ENCODE measurements around the gene SH3GL3.

Gene SH3GL3

DNA sequence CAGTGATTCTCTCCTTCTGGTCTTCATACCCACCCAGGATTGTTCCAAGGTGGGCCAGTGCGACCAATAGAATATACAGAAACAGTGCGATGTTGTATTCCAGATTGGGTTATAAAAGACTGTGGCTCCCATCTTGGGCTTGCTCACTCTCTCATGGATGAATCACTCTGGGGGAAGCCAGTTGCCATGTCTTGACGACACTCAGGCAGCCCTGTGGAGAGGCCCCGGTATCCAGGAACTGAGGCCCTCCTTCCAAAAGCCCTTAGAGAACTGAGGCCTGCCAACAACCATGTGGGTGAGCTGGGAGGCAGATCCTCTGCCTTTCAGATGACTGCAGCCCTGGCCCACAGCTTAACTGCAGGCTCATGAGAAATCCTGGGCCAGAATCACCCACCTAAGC lies 57.2 kb downstream of the SH3GL3 start:
- Histone ChIP-seq H3K4me3 (replicated peaks; ENCODE audit: low read depth, low read length) (no peak overlapping the region), H3K36me3 (ENCODE audit: control insufficient read depth, insufficient read depth, low read length) (no peaks in the 10 kb centered on the region), H3K27me3 (replicated peaks; ENCODE audit: control insufficient read depth, insufficient read depth, low read length) (no peaks in the 10 kb centered on the region; the same call in 1 of the 2 replicates)
- TF ChIP-seq, protein P1, sequence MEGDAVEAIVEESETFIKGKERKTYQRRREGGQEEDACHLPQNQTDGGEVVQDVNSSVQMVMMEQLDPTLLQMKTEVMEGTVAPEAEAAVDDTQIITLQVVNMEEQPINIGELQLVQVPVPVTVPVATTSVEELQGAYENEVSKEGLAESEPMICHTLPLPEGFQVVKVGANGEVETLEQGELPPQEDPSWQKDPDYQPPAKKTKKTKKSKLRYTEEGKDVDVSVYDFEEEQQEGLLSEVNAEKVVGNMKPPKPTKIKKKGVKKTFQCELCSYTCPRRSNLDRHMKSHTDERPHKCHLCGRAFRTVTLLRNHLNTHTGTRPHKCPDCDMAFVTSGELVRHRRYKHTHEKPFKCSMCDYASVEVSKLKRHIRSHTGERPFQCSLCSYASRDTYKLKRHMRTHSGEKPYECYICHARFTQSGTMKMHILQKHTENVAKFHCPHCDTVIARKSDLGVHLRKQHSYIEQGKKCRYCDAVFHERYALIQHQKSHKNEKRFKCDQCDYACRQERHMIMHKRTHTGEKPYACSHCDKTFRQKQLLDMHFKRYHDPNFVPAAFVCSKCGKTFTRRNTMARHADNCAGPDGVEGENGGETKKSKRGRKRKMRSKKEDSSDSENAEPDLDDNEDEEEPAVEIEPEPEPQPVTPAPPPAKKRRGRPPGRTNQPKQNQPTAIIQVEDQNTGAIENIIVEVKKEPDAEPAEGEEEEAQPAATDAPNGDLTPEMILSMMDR (IDR thresholded peaks at IDR 0.05; ENCODE audit: insufficient read depth, low read length, poor library complexity, severe bottlenecking) = no peak
- DNase-seq (ENCODE audit: extremely low read depth, insufficient read length) = no peak

GRCh38 chr15:83510001-83510400 lies 62.9 kb downstream of the SH3GL3 start:
- Histone ChIP-seq H3K36me3 (ENCODE audit: control insufficient read depth, insufficient read depth, low read length) (no peaks in the 10 kb centered on the region), H3K27me3 (replicated peaks; ENCODE audit: control insufficient read depth, insufficient read depth, low read length) (no peaks in the 10 kb centered on the region; the same call in 1 of the 2 replicates), H3K4me3 (replicated peaks; ENCODE audit: low read depth, low read length) (no peak overlapping the region)
- no peak for DNase-seq (ENCODE audit: extremely low read depth, insufficient read length)
- TF ChIP-seq, protein P1 (IDR thresholded peaks at IDR 0.05; ENCODE audit: insufficient read depth, low read length, poor library complexity, severe bottlenecking) = no peak

DNA sequence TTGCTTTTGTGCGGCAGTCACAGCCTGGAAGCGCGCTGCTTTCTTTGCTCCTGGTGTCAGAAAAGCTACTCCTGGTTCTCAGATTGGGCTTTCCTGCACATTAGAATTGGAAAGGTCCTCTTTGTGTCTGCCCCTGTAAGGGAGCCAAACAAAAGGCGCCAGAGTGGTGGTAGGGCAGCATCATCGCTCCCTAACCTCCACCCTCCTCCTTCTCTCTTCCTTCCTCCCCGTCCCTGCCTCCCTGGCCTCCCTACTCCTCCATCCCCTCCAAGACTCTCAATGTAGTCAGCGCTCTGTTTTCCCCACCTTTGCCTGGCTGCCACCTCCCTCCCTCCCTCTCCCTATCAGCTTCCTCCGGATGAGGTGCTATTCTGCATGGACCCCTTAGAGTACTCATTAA lies 65.3 kb downstream of the SH3GL3 start:
- H3K4me3 ChIP-seq (replicated peaks; ENCODE audit: low read depth, low read length) = no peak overlapping the region
- no peaks in the 10 kb centered on the region; the same call in 1 of the 2 replicates for H3K27me3 ChIP-seq (replicated peaks; ENCODE audit: control insufficient read depth, insufficient read depth, low read length)
- no peak for DNase-seq (ENCODE audit: extremely low read depth, insufficient read length)
- no peaks in the 10 kb centered on the region for H3K36me3 ChIP-seq (ENCODE audit: control insufficient read depth, insufficient read depth, low read length)
- TF ChIP-seq, protein P1 (IDR thresholded peaks at IDR 0.05; ENCODE audit: insufficient read depth, low read length, poor library complexity, severe bottlenecking) = no peak

GRCh38 chr15:83514584-83514983 lies 67.4 kb downstream of the SH3GL3 start:
- Histone ChIP-seq H3K36me3 (ENCODE audit: control insufficient read depth, insufficient read depth, low read length) (no peaks in the 10 kb centered on the region), H3K27me3 (replicated peaks; ENCODE audit: control insufficient read depth, insufficient read depth, low read length) (no peaks in the 10 kb centered on the region), H3K4me3 (replicated peaks; ENCODE audit: low read depth, low read length) (no peak overlapping the region)
- no peak for DNase-seq (ENCODE audit: extremely low read depth, insufficient read length)
- TF ChIP-seq, protein P1 (IDR thresholded peaks at IDR 0.05; ENCODE audit: insufficient read depth, low read length, poor library complexity, severe bottlenecking) = no peak

DNA sequence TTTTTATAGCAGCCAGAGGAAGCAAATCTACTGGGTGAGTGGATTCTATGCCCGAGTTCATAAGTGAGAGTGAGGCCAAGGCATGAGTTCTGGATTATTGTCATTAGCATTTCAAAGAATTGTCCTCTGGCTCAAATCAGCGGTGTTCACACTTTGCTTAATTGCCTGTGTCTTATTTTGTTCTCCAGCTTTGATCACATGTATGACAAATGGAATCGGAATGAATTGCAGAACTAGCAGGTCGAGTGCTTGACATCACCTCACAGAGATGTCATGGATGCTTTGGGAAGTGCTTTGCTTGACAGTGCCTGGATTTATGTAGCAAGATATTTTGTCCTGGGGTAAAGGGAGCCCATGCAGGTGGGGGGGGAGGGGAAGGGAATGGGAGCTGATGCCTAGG lies 68.0 kb downstream of the SH3GL3 start:
- no peak for DNase-seq (ENCODE audit: extremely low read depth, insufficient read length)
- H3K4me3 ChIP-seq (replicated peaks; ENCODE audit: low read depth, low read length) = no peak overlapping the region
- TF ChIP-seq, protein P1 (IDR thresholded peaks at IDR 0.05; ENCODE audit: insufficient read depth, low read length, poor library complexity, severe bottlenecking) = no peak
- no peaks in the 10 kb centered on the region for H3K36me3 ChIP-seq (ENCODE audit: control insufficient read depth, insufficient read depth, low read length)
- no peaks in the 10 kb centered on the region; the same call in 1 of the 2 replicates for H3K27me3 ChIP-seq (replicated peaks; ENCODE audit: control insufficient read depth, insufficient read depth, low read length)

DNA sequence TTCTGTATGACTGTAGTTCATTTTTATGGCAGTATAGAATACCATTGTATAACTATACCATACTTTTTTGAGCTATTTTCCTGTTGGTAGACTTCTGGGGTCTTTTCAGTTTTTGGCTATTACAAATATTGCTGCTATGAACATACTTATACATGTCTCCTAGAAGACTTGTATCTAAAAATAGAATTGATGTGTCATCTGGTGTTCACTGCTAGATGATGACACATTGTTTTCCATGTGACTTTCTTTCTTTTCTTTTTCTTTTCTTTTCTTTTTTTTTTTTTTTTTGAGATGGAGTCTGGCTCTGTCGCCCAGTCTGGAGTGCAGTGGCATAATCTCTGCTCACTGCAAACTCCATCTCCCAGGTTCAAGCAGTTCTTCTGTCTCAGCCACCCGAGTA lies 69.8 kb downstream of the SH3GL3 start:
- H3K4me3 ChIP-seq (replicated peaks; ENCODE audit: low read depth, low read length) = no peak overlapping the region
- TF ChIP-seq, protein P1 (IDR thresholded peaks at IDR 0.05; ENCODE audit: insufficient read depth, low read length, poor library complexity, severe bottlenecking) = no peak
- H3K36me3 ChIP-seq (ENCODE audit: control insufficient read depth, insufficient read depth, low read length) = no peaks in the 10 kb centered on the region
- peaks cover 1% of the 10 kb centered on the region for H3K27me3 ChIP-seq (replicated peaks; ENCODE audit: control insufficient read depth, insufficient read depth, low read length)
- DNase-seq (ENCODE audit: extremely low read depth, insufficient read length) = no peak

Measured in GM06990 (cell line).